Breast epithelium (tissue), 4 donors: Measurements from ENCODE around the gene B4GALT2. TPM values are rescaled to one million over a fixed set of nuclear protein-coding genes. Genes with fewer than 3 reads are reported as not detected.

Source experiments
- DNase-seq, 2 donors: peaks; one replicate each; pipeline ENCODE4 v3.0.0-alpha.2; 2019; ENCODE audit warnings: low spot score in 2 of 2
- H3K27ac ChIP-seq, 2 donors: fragments of 200-600 bp; sonication (generic) in 1 of 2; one replicate each; pipeline ENCODE4 v1.5.1; 2016 to 2019; ENCODE audit warnings: mild to moderate bottlenecking in 1 of 2
- H3K27me3 ChIP-seq, 2 donors: fragments of 200-600 bp; sonication (generic) in 1 of 2; one replicate each; pipeline versions ENCODE4 v1.5.1 to v1.6.0; 2017 to 2019; ENCODE audit warnings: control low read depth in 1 of 2, mild to moderate bottlenecking in 1 of 2
- H3K36me3 ChIP-seq: fragments of 200-600 bp; one replicate; pipeline ENCODE4 v1.5.1; 2019
- H3K4me1 ChIP-seq, 2 donors: fragments of 200-600 bp; sonication (generic); one replicate each; pipeline ENCODE4 v1.5.1; 2016 to 2019; ENCODE audit warnings: control low read depth in 1 of 2
- H3K4me3 ChIP-seq, 3 donors: fragments of 200-600 bp; sonication (generic); 1 replicate in 2 of 3; 2 replicates in 1 of 3; pipeline ENCODE4 v1.5.1; 2016 to 2019; ENCODE audit warnings: mild to moderate bottlenecking in 3 of 3, moderate library complexity in 2 of 3
- H3K9me3 ChIP-seq, 2 donors: fragments of 200-600 bp; sonication (generic) in 1 of 2; one replicate each; pipeline ENCODE4 v1.5.1; 2016 to 2019; ENCODE audit warnings: control low read depth in 1 of 2
- CTCF ChIP-seq, 3 donors: fragments of 450-650 bp; IDR thresholded peaks; one replicate each; pipeline ENCODE4 v1.5.1; 2016 to 2017; ENCODE audit warnings: antibody characterized with exemption in 3 of 3, mild to moderate bottlenecking in 3 of 3, moderate library complexity in 3 of 3
- POLR2A ChIP-seq: fragments of 450-650 bp; IDR thresholded peaks from one replicate; pipeline ENCODE4 v1.6.1; 2016; ENCODE audit warnings: antibody characterized with exemption, mild to moderate bottlenecking, moderate library complexity
- POLR2AphosphoS5 ChIP-seq, 3 donors: sonication (generic); formaldehyde crosslinking; IDR thresholded peaks; one replicate each; pipeline ENCODE4 v1.6.1; 2017; ENCODE audit warnings: antibody characterized with exemption in 3 of 3
- intact Hi-C: fragments of 100-400 bp; cut with DNase I; formaldehyde crosslinking; loops from one replicate; pipeline ENCODE4 v1.15.1; 2023; ENCODE audit warnings: low total_unique reads
- total RNA-seq, 3 donors: library from RNA; depleted of rRNA; stranded (reverse); fragments of >200 nt; gene quantifications; one replicate each; pipeline ENCODE4 v1.1.0, GENCODE V29; 2016

B4GALT2 gene
- total RNA-seq, 3 donors from 2014 or later: 19.8 to 49.9 (median 37.0) TPM

- intact Hi-C loops: no loop called here
- H3K36me3 ChIP-seq: no peaks in the 10 kb centered on the region
- no peak overlapping the region for H3K4me3 ChIP-seq
- no peak overlapping the region for H3K27ac ChIP-seq
- H3K4me1 ChIP-seq: no peaks in the 10 kb centered on the region
- H3K9me3 ChIP-seq: no peaks in the 10 kb centered on the region
- H3K27me3 ChIP-seq: no peaks in the 10 kb centered on the region
- no peak for DNase-seq
- TF ChIP-seq CTCF (IDR thresholded peaks at IDR 0.05) (no peak), POLR2AphosphoS5 (IDR thresholded peaks at IDR 0.05) (no peak), POLR2A (no peak)
These were observed 23.7 kb downstream of the B4GALT2 start for GRCh38 chr1:44002606-44003157.

- H3K4me1 ChIP-seq: no peaks in the 10 kb centered on the region
- intact Hi-C loops: no loop called here
- H3K27me3 ChIP-seq: no peaks in the 10 kb centered on the region
- H3K36me3 ChIP-seq: no peaks in the 10 kb centered on the region
- no peak overlapping the region for H3K4me3 ChIP-seq
- no peaks in the 10 kb centered on the region for H3K9me3 ChIP-seq
- DNase-seq: no peak
- no peak overlapping the region for H3K27ac ChIP-seq
- TF ChIP-seq POLR2A (no peak), CTCF (IDR thresholded peaks at IDR 0.05) (no peak), POLR2AphosphoS5 (IDR thresholded peaks at IDR 0.05) (no peak)
These were observed 29.2 kb downstream of the B4GALT2 start for GRCh38 chr1:44008259-44008658.

GRCh38 chr1:44010935-44011471 lies 32.0 kb downstream of the B4GALT2 start:
- Histone ChIP-seq H3K27ac (no peak overlapping the region), H3K4me3 (no peak overlapping the region), H3K36me3 (no peaks in the 10 kb centered on the region), H3K9me3 (no peaks in the 10 kb centered on the region), H3K27me3 (no peaks in the 10 kb centered on the region), H3K4me1 (no peaks in the 10 kb centered on the region)
- no peak for DNase-seq
- TF ChIP-seq POLR2AphosphoS5 (IDR thresholded peaks at IDR 0.05) (no peak), CTCF (IDR thresholded peaks at IDR 0.05) (no peak), POLR2A (no peak)
- intact Hi-C loops: loop anchor here (2.0 kb wide), 1 partner anchor 28 kb away; no protein-coding TSS in a partner anchor

- H3K4me3 ChIP-seq: no peak overlapping the region
- H3K9me3 ChIP-seq: no peaks in the 10 kb centered on the region
- TF ChIP-seq POLR2A: no peak
- TF ChIP-seq CTCF (IDR thresholded peaks at IDR 0.05): no peak
- no peak for TF ChIP-seq POLR2AphosphoS5 (IDR thresholded peaks at IDR 0.05)
- no peaks in the 10 kb centered on the region for H3K27me3 ChIP-seq
- no peaks in the 10 kb centered on the region for H3K36me3 ChIP-seq
- DNase-seq: no peak
- intact Hi-C loops: no loop called here
- no peaks in the 10 kb centered on the region for H3K4me1 ChIP-seq
- H3K27ac ChIP-seq: no peak overlapping the region
These were observed 33.4 kb downstream of the B4GALT2 start for GRCh38 chr1:44012404-44012803.

- H3K27me3 ChIP-seq: no peaks in the 10 kb centered on the region
- no peaks in the 10 kb centered on the region for H3K36me3 ChIP-seq
- intact Hi-C loops: no loop called here
- TF ChIP-seq POLR2A (no peak), CTCF (IDR thresholded peaks at IDR 0.05) (no peak), POLR2AphosphoS5 (IDR thresholded peaks at IDR 0.05) (no peak)
- H3K4me1 ChIP-seq: no peaks in the 10 kb centered on the region
- no peaks in the 10 kb centered on the region for H3K9me3 ChIP-seq
- no peak overlapping the region for H3K4me3 ChIP-seq
- DNase-seq: no peak
- no peak overlapping the region for H3K27ac ChIP-seq
These were observed 34.1 kb downstream of the B4GALT2 start for GRCh38 chr1:44012941-44013609.
